GM21619 (cell line): ENCODE measurements around the gene OR6K2.

Experiments
- ATAC-seq: cut with Tn5 transposase; IDR thresholded peaks from one replicate; pipeline ENCODE4 v1.9.1; 2021; ENCODE audit not compliant: unreplicated experiment

OR6K2 gene

GRCh38 chr1:158686111-158687009 is 14.1 kb downstream of the OR6K2 start, which contains the start of gene SPTA1:
Gene SPTA1 (minus strand): TSS chr1:158686715. CDS start chr1:158686517, 198 bp downstream.
- no peak for ATAC-seq

- no peak for ATAC-seq
These were observed 15.4 kb downstream of the OR6K2 start for GRCh38 chr1:158685085-158685484.

- no peak for ATAC-seq
These were observed 18.8 kb downstream of the OR6K2 start for GRCh38 chr1:158681606-158682005.

DNA sequence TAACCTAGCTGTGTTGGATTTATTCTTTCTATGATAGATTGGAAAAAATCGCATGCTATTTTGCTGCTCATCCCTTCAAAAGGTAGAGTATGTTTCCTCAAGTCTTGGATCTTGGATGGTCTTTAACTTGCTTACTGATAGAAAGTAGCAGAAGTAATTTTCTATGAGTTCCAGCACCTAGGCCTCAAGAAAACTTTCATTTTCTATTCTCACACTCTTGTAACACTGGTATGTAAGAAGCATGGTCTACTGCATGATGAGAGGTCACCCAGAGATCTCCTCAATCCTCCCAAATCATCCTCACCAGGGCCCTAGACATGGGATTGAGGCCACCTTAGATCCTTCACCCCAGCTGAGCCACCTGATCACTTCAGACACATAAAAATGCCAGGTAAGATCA is 21.2 kb downstream of the OR6K2 start:
- no peak for ATAC-seq

GRCh38 chr1:158675563-158676323 is 24.7 kb downstream of the OR6K2 start:
- no peak for ATAC-seq

GRCh38 chr1:158674302-158674701 is 26.1 kb downstream of the OR6K2 start:
- ATAC-seq, result no peak

DNA sequence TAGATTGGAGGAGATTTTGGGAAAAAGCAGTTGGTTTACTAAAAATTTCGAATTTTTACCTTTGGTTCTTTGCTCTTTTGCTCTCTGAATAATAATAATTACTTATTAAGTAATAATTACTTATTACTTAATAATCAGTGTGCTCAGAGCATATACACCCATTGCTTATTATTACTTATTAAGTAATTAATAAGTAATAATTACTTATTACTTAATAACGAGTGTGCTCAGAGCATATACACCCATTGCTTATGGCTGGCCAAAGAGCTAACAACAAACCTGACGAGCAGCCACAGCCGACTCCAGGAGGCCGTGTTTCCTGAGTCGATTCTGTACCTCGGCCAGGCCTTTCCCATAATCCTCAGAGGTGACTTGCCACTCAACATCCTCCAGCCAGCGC is 34.4 kb downstream of the OR6K2 start:
- no peak for ATAC-seq

GRCh38 chr1:158654571-158654970 is 45.9 kb downstream of the OR6K2 start:
- ATAC-seq, result no peak

DNA sequence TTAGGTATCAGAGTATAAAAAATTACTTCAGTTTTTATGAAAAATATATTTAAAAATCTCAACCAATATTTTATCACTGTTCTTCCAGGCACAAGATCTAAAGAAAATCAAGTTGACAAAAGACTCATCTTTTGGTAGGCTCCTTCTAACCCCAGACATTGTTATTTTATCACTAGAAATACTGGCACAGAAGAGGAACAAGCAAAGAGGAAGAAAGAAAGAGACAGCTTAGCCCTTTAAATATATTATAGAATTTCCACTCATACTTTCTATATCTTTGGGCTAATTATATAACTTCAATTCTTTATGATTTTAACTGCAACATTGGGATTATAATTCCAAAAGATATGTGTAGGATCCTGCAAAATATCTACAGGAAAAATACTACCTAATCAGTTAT is 46.4 kb downstream of the OR6K2 start:
- ATAC-seq, result no peak

GRCh38 chr1:158652721-158653334 is 47.6 kb downstream of the OR6K2 start:
- no peak for ATAC-seq
